Measurements from ENCODE around the gene TOP2A. TPM values are rescaled to one million over a fixed set of nuclear protein-coding genes. Genes with fewer than 3 reads are reported as not detected.

Gene TOP2A
- total RNA-seq, 1 experiment from 2014 or later = 1,672 TPM

DNA sequence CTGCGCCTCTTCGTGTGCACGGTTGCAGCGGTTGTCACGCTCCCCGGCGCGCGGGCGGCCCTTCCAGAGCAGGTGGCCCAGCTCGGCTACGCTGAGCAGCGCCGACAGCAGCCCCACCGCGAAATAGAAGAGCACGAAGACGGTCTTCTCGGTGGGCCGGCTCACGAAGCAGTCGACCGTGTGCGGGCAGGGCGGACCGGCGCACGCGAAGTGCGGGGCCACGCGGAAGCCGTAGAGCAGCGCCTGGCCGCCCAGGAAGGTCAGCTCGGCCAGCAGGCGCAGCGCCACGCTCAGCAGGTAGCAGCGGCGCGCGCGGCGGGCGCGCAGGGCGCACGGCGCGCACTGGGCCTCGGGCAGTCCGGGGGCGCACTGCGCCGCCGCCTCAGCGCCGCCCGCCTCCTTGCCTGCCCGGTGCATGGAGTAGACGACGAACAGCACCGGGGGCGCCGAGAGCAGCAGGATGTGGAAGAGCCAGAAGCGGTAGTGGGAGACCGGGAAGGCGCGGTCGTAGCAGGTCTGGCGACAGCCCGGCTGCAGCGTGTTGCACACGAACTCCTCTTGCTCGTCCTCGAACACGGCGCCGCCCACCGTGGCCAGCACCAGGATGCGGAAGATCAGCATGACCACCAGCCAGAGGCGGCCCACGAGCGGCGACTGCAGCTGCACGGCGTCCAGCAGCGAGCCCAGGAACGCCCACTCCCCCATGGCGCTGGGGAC, 54.4 kb downstream of the TOP2A start:
- Mint-ChIP-seq H3K36me3 (ENCODE audit: insufficient read depth, unreplicated experiment) (peaks cover 43% of the 10 kb centered on the region), H3K9me3 (ENCODE audit: low read depth, unreplicated experiment) (no peaks in the 10 kb centered on the region)

DNA sequence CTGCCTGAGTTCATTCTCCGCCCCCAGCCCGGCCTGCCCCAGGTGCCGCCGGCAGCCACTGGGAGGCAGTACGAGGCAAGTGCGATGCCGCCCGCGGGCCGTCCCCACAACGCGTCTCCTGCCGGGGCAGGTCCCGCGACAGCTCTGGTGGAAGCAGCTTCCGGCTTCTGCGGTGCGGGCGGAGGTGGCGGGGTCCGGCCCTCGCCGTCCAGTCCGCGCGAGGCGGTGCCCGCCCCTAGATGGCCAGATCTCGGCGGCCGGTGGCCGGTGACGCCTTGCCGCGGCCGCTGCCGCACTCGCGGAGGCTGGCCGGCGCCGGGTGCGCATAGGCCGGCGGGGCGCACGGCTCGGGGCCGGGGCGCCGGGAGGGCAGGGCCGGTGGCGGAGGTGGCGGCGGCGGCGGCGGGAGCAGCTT, 55.0 kb downstream of the TOP2A start:
- Mint-ChIP-seq H3K4me3 (ENCODE audit: low read depth, unreplicated experiment) (peak overlapping the region; percentile 81), H3K27me3 (ENCODE audit: unreplicated experiment) (peaks cover 9% of the 10 kb centered on the region), H3K9me3 (ENCODE audit: low read depth, unreplicated experiment) (no peaks in the 10 kb centered on the region), H3K36me3 (ENCODE audit: insufficient read depth, unreplicated experiment) (peaks cover 43% of the 10 kb centered on the region), H3K4me1 (ENCODE audit: low read depth, unreplicated experiment) (peaks cover 39% of the 10 kb centered on the region), H3K27ac (ENCODE audit: unreplicated experiment) (no peak overlapping the region)
- BruUV-seq (replicated peaks) = no TSS peak
- DNase-seq = peak; percentile 100
- TF ChIP-seq, protein P1, sequence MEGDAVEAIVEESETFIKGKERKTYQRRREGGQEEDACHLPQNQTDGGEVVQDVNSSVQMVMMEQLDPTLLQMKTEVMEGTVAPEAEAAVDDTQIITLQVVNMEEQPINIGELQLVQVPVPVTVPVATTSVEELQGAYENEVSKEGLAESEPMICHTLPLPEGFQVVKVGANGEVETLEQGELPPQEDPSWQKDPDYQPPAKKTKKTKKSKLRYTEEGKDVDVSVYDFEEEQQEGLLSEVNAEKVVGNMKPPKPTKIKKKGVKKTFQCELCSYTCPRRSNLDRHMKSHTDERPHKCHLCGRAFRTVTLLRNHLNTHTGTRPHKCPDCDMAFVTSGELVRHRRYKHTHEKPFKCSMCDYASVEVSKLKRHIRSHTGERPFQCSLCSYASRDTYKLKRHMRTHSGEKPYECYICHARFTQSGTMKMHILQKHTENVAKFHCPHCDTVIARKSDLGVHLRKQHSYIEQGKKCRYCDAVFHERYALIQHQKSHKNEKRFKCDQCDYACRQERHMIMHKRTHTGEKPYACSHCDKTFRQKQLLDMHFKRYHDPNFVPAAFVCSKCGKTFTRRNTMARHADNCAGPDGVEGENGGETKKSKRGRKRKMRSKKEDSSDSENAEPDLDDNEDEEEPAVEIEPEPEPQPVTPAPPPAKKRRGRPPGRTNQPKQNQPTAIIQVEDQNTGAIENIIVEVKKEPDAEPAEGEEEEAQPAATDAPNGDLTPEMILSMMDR (IDR thresholded peaks at IDR 0.05; ENCODE audit: unreplicated experiment) = no peak
- intact Hi-C loops (cut with micrococcal nuclease; ENCODE audit: unreplicated experiment) = loop anchor here (1.0 kb wide), 2 partner anchors 164 to 198 kb away; no protein-coding TSS in a partner anchor
- CTCF ChIA-PET = interaction anchor here (0.5 to 37.0 kb wide), 40 partner anchors 8 to 456 kb away, joined by 3 to 1520 read pairs (median 4); partner anchors contain the start of genes CDC6, IGFBP4, RARA and TOP2A

More for the DNA sequence above, 54.4 kb downstream of the TOP2A start:
- H3K27ac Mint-ChIP-seq (ENCODE audit: unreplicated experiment) = no peak overlapping the region
- intact Hi-C loops (cut with micrococcal nuclease; ENCODE audit: unreplicated experiment) = loop anchor here (1.0 kb wide), 1 partner anchor 165 kb away; no protein-coding TSS in a partner anchor
- peaks cover 9% of the 10 kb centered on the region for H3K27me3 Mint-ChIP-seq (ENCODE audit: unreplicated experiment)
- TF ChIP-seq, protein P1 (IDR thresholded peaks at IDR 0.05; ENCODE audit: unreplicated experiment) = no peak
- CTCF ChIA-PET = interaction anchor here (0.5 to 37.0 kb wide), 37 partner anchors 8 to 455 kb away, joined by 3 to 1520 read pairs (median 4); partner anchors contain the start of genes CDC6, IGFBP4, RARA and TOP2A
- peak; percentile 89 for DNase-seq
- peak overlapping the region; percentile 81 for H3K4me3 Mint-ChIP-seq (ENCODE audit: low read depth, unreplicated experiment)
- peaks cover 34% of the 10 kb centered on the region for H3K4me1 Mint-ChIP-seq (ENCODE audit: low read depth, unreplicated experiment)
- no TSS peak for BruUV-seq (replicated peaks)

DNA sequence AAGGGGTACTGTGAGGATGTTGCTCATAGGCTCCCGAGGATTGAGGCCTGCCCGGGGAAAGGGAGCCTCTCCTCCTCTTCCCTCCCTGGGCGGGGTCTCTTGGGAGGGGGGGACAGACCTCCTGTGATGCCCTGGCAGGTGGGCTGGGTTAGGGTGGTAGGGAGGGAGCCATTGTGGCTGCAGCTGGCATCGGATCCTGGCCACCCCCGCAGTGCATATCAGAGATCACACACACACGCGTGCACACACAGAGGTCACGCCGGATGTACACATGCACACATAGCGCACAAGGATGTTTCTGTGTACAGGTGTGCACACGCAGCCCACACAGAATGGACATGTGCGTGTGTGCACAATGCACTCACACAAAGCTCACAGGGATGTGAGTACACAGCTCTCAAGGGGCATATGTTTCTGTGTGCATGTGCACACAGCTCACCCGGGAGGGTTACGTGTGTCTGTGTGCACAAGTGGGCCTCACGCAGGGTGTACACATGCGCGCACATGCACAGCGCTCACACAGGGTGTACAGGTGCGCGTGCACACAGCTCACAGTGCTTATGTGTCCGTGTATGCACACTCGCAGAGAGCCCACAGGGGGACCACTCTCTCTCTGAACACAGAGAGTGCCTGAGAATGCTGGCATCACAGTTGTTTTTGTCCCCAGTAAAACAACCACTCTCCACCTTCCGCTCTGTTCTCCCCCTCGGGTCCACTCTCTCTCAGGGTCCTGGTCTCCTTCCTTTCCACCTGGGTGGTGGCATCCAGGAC, 55.6 kb downstream of the TOP2A start:
- no peaks in the 10 kb centered on the region for H3K9me3 Mint-ChIP-seq (ENCODE audit: low read depth, unreplicated experiment)
- H3K4me1 Mint-ChIP-seq (ENCODE audit: low read depth, unreplicated experiment) = peaks cover 39% of the 10 kb centered on the region
- intact Hi-C loops (cut with micrococcal nuclease; ENCODE audit: unreplicated experiment) = loop anchor here (1.0 kb wide), 1 partner anchor 198 kb away; no protein-coding TSS in a partner anchor
- TF ChIP-seq, protein P1 (IDR thresholded peaks at IDR 0.05; ENCODE audit: unreplicated experiment) = no peak
- H3K27me3 Mint-ChIP-seq (ENCODE audit: unreplicated experiment) = peaks cover 9% of the 10 kb centered on the region
- CTCF ChIA-PET = interaction anchor here (0.5 to 37.0 kb wide), 44 partner anchors 7 to 632 kb away, joined by 3 to 1520 read pairs (median 4); partner anchors contain the start of genes CDC6, IGFBP4, RARA and TOP2A
- H3K27ac Mint-ChIP-seq (ENCODE audit: unreplicated experiment) = no peak overlapping the region
- DNase-seq = no peak
- peak overlapping the region; percentile 81 for H3K4me3 Mint-ChIP-seq (ENCODE audit: low read depth, unreplicated experiment)
- BruUV-seq (replicated peaks) = no TSS peak
- peaks cover 48% of the 10 kb centered on the region for H3K36me3 Mint-ChIP-seq (ENCODE audit: insufficient read depth, unreplicated experiment)
